Thyroid gland (tissue), 4 donors: ENCODE measurements around the gene KREMEN2. TPM values are rescaled to one million over a fixed set of nuclear protein-coding genes. Genes with fewer than 3 reads are reported as not detected.

ENCODE experiments used
- DNase-seq, 2 donors: peaks; one replicate each; pipeline ENCODE4 v3.0.0-alpha.2; 2019
- H3K27ac ChIP-seq, 3 donors: fragments of 200-600 bp; sonication (generic); 1 replicate in 2 of 3; 2 replicates in 1 of 3; pipeline ENCODE4 v1.5.1; 2016 to 2019; ENCODE audit warnings: mild to moderate bottlenecking in 1 of 3, moderate library complexity in 1 of 3
- H3K27me3 ChIP-seq: fragments of 200-600 bp; sonication (generic); one replicate; pipeline ENCODE4 v1.5.1; 2019
- H3K36me3 ChIP-seq, 2 donors: fragments of 200-600 bp; sonication (generic); one replicate each; pipeline ENCODE4 v1.5.1; 2016 to 2019
- H3K4me1 ChIP-seq, 2 donors: fragments of 200-600 bp; sonication (generic); one replicate each; pipeline ENCODE4 v1.5.1; 2017 to 2019
- H3K4me3 ChIP-seq, 3 donors: fragments of 200-600 bp; sonication (generic); replicated peaks in 1 of 3; 1 replicate in 2 of 3; 2 replicates in 1 of 3; pipeline ENCODE4 v1.5.1; 2016; ENCODE audit warnings: mild to moderate bottlenecking in 1 of 3
- H3K9me3 ChIP-seq: fragments of 200-600 bp; sonication (generic); one replicate; pipeline ENCODE4 v1.5.1; 2017
- CTCF ChIP-seq, 6 experiments: fragments of 200-600 bp in 3 of 6; fragments of 450-650 bp in 3 of 6; sonication (generic) in 3 of 6; IDR thresholded peaks; one replicate each; pipeline ENCODE4 v1.5.1; 2016 to 2019; ENCODE audit warnings: antibody characterized with exemption in 6 of 6, mild to moderate bottlenecking in 2 of 6, inconsistent platforms in 1 of 6, moderate library complexity in 1 of 6
- POLR2A ChIP-seq, 2 donors: fragments of 450-650 bp; IDR thresholded peaks; one replicate each; pipeline ENCODE4 v1.6.1; 2017; ENCODE audit warnings: antibody characterized with exemption in 2 of 2, mild to moderate bottlenecking in 2 of 2, moderate library complexity in 1 of 2
- WGBS, 2 donors: methylation state at CpG; one replicate each; pipeline ENCODE4 v1.1.5; 2017; 5-methylcytosine and 5-hydroxymethylcytosine counted together
- intact Hi-C: fragments of 100-400 bp; cut with DNase I; formaldehyde crosslinking; loops from one replicate; pipeline ENCODE4 v1.15.1; 2023
- total RNA-seq, 4 donors: library from RNA; depleted of rRNA; stranded (reverse); fragments of >200 nt; gene quantifications; one replicate each; pipeline ENCODE4 v1.2.3, GENCODE V29; 2016

The KREMEN2 gene
- total RNA-seq, 4 donors from 2014 or later = not detected

GRCh38 chr16:3007059-3007956 is 43.2 kb downstream of the KREMEN2 start:
- no peak for TF ChIP-seq CTCF (IDR thresholded peaks at IDR 0.05)
- TF ChIP-seq POLR2A (IDR thresholded peaks at IDR 0.05) = no peak
- Histone ChIP-seq H3K27me3 (no peaks in the 10 kb centered on the region), H3K4me1 (peaks cover 9 to 13% of the 10 kb centered on the region in 2 donors), H3K9me3 (no peaks in the 10 kb centered on the region), H3K27ac (no peak overlapping the region), H3K36me3 (no peaks in the 10 kb centered on the region), H3K4me3 (no peak overlapping the region)
- WGBS, 2 donors = 75 to 76% methylated on average over 13 of the region's 13 CpGs
- intact Hi-C loops = no loop called here
- DNase-seq = no peak

- H3K4me3 ChIP-seq = no peak overlapping the region
- TF ChIP-seq CTCF (IDR thresholded peaks at IDR 0.05) (no peak), POLR2A (IDR thresholded peaks at IDR 0.05) (no peak)
- H3K27ac ChIP-seq = no peak overlapping the region
- WGBS, 2 donors = 30 to 45% methylated on average over 17 of the region's 17 CpGs
- no peaks in the 10 kb centered on the region for H3K27me3 ChIP-seq
- H3K4me1 ChIP-seq = peaks cover 9 to 20% of the 10 kb centered on the region in 2 donors
- intact Hi-C loops = no loop called here
- no peaks in the 10 kb centered on the region for H3K36me3 ChIP-seq
- DNase-seq = no peak
- no peaks in the 10 kb centered on the region for H3K9me3 ChIP-seq
Measured at GRCh38 chr16:3007957-3008689, 44.0 kb downstream of the KREMEN2 start.

GRCh38 chr16:3008690-3009037 is 44.6 kb downstream of the KREMEN2 start:
- no peak for TF ChIP-seq POLR2A (IDR thresholded peaks at IDR 0.05)
- no peak for TF ChIP-seq CTCF (IDR thresholded peaks at IDR 0.05)
- Histone ChIP-seq H3K4me1 (peaks cover 9 to 20% of the 10 kb centered on the region in 2 donors), H3K27me3 (no peaks in the 10 kb centered on the region), H3K36me3 (no peaks in the 10 kb centered on the region), H3K27ac (no peak overlapping the region), H3K9me3 (no peaks in the 10 kb centered on the region), H3K4me3 (no peak overlapping the region)
- no peak for DNase-seq
- intact Hi-C loops = no loop called here
- WGBS, 2 donors = 52 to 80% methylated on average over 4 of the region's 4 CpGs

- DNase-seq = peak; percentile 73 to 76
- TF ChIP-seq CTCF (IDR thresholded peaks at IDR 0.05) (no peak), POLR2A (IDR thresholded peaks at IDR 0.05) (no peak)
- Histone ChIP-seq H3K4me3 (no peak overlapping the region), H3K36me3 (no peaks in the 10 kb centered on the region), H3K27ac (no peak overlapping the region), H3K4me1 (peaks cover 9 to 19% of the 10 kb centered on the region in 2 donors), H3K27me3 (no peaks in the 10 kb centered on the region), H3K9me3 (no peaks in the 10 kb centered on the region)
- WGBS, 2 donors = 34 to 37% methylated on average over 15 to 20 of the region's 21 CpGs
- intact Hi-C loops = no loop called here
Measured at GRCh38 chr16:3009568-3010390, 45.7 kb downstream of the KREMEN2 start.
